ENCODE results near the gene DNAJC22. TPM values are rescaled to one million over a fixed set of nuclear protein-coding genes. Genes with fewer than 3 reads are reported as not detected.

DNAJC22 gene
- total and polyA plus RNA-seq, 9 of the 15 experiments (the other 6 are each of a cell fraction or from before 2014, with no cell fraction given), result 0.10 to 1.2 (median 0.47) TPM

DNA sequence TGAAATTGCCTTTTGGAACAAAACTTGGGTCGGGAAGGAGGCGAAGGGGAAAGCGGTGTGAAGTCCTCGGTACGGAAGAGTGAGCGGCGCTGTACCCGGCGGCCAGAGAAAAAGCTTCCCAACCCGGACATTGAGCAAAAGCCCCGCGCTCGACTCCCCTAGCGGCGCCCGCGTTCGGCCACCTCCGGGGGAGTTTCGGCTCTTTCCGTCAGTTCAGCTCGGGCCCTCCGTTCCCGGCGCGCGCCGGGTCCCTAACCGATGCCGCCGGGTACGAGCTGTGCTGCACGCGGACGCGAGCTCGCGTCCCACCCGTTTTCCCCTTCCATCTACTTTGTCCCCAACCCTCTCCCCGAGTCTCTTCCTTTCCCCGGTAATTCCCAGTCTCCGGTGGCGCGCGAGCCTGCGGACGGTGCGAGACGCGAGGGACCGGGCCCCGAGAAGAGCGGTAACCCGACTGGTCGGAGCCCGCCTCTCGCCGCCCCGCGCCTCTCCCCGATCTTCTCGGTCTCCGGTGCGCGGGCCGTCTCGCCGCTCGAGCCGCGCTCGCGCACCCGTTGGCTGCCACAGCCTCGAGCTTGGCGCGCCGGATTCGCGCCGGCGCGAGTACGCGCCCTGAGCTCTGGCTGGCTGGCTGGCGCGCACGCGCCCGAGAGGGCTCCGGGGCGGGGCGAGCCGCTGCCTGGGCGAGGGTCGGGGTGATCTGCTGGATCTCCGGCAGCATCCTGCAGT, 20.1 kb downstream of the DNAJC22 start (continued):
- TF ChIP-seq PHF8 (IDR thresholded peaks at IDR 0.05; ENCODE audit: borderline replicate concordance, low read length), result peak; percentile 96
- no peak for TF ChIP-seq ZNF184 (CRISPR knock-in tag; IDR thresholded peaks at IDR 0.05)
- TF ChIP-seq ZSCAN32 (CRISPR knock-in tag; IDR thresholded peaks at IDR 0.05), result no peak
- TF ChIP-seq SREBF2 (CRISPR knock-in tag; IDR thresholded peaks at IDR 0.05), result no peak
- TF ChIP-seq, protein P1, sequence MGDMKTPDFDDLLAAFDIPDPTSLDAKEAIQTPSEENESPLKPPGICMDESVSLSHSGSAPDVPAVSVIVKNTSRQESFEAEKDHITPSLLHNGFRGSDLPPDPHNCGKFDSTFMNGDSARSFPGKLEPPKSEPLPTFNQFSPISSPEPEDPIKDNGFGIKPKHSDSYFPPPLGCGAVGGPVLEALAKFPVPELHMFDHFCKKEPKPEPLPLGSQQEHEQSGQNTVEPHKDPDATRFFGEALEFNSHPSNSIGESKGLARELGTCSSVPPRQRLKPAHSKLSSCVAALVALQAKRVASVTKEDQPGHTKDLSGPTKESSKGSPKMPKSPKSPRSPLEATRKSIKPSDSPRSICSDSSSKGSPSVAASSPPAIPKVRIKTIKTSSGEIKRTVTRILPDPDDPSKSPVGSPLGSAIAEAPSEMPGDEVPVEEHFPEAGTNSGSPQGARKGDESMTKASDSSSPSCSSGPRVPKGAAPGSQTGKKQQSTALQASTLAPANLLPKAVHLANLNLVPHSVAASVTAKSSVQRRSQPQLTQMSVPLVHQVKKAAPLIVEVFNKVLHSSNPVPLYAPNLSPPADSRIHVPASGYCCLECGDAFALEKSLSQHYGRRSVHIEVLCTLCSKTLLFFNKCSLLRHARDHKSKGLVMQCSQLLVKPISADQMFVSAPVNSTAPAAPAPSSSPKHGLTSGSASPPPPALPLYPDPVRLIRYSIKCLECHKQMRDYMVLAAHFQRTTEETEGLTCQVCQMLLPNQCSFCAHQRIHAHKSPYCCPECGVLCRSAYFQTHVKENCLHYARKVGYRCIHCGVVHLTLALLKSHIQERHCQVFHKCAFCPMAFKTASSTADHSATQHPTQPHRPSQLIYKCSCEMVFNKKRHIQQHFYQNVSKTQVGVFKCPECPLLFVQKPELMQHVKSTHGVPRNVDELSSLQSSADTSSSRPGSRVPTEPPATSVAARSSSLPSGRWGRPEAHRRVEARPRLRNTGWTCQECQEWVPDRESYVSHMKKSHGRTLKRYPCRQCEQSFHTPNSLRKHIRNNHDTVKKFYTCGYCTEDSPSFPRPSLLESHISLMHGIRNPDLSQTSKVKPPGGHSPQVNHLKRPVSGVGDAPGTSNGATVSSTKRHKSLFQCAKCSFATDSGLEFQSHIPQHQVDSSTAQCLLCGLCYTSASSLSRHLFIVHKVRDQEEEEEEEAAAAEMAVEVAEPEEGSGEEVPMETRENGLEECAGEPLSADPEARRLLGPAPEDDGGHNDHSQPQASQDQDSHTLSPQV (IDR thresholded peaks at IDR 0.05), result 0 out of 2 replicates have a peak, but pooled peaks have one; percentile 54
- TF ChIP-seq, protein P2, sequence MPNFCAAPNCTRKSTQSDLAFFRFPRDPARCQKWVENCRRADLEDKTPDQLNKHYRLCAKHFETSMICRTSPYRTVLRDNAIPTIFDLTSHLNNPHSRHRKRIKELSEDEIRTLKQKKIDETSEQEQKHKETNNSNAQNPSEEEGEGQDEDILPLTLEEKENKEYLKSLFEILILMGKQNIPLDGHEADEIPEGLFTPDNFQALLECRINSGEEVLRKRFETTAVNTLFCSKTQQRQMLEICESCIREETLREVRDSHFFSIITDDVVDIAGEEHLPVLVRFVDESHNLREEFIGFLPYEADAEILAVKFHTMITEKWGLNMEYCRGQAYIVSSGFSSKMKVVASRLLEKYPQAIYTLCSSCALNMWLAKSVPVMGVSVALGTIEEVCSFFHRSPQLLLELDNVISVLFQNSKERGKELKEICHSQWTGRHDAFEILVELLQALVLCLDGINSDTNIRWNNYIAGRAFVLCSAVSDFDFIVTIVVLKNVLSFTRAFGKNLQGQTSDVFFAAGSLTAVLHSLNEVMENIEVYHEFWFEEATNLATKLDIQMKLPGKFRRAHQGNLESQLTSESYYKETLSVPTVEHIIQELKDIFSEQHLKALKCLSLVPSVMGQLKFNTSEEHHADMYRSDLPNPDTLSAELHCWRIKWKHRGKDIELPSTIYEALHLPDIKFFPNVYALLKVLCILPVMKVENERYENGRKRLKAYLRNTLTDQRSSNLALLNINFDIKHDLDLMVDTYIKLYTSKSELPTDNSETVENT (CRISPR knock-in tag; IDR thresholded peaks at IDR 0.05), result peak; percentile 71
- peak; percentile 91 for TF ChIP-seq SMAD4 (CRISPR knock-in tag; conservative IDR thresholded peaks at IDR 0.05)
- TF ChIP-seq HNRNPL (IDR thresholded peaks at IDR 0.05; ENCODE audit: low read depth, low read length), result peak; percentile 61; the same call in 1 of the 2 replicates
- TF ChIP-seq NFYB (IDR thresholded peaks at IDR 0.05; ENCODE audit: extremely low read depth, insufficient read length), result no peak
- TF ChIP-seq SOX6 (IDR thresholded peaks at IDR 0.05), result peak; percentile 33; the same call in 1 of the 2 replicates
- no peak for TF ChIP-seq RFX7 (CRISPR knock-in tag; IDR thresholded peaks at IDR 0.05)
- TF ChIP-seq KLF10 (CRISPR knock-in tag; IDR thresholded peaks at IDR 0.05), result no peak
- TF ChIP-seq, protein P3, sequence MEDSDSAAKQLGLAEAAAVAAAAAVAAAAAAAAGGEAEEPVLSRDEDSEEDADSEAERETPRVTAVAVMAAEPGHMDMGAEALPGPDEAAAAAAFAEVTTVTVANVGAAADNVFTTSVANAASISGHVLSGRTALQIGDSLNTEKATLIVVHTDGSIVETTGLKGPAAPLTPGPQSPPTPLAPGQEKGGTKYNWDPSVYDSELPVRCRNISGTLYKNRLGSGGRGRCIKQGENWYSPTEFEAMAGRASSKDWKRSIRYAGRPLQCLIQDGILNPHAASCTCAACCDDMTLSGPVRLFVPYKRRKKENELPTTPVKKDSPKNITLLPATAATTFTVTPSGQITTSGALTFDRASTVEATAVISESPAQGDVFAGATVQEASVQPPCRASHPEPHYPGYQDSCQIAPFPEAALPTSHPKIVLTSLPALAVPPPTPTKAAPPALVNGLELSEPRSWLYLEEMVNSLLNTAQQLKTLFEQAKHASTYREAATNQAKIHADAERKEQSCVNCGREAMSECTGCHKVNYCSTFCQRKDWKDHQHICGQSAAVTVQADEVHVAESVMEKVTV (CRISPR knock-in tag; IDR thresholded peaks at IDR 0.05), result peak; percentile 99
- TF ChIP-seq POLR2G (IDR thresholded peaks at IDR 0.05; ENCODE audit: low read depth, low read length), result peak; percentile 97
- no peak for TF ChIP-seq ZFP30 (CRISPR knock-in tag; IDR thresholded peaks at IDR 0.05; ENCODE audit: borderline replicate concordance)
- TF ChIP-seq MED1 (CRISPR knock-in tag; IDR thresholded peaks at IDR 0.05; ENCODE audit: borderline replicate concordance), result no peak
- TF ChIP-seq BRD4 (IDR thresholded peaks at IDR 0.05), result no peak; the same call in 1 of the 2 replicates
- no peak for TF ChIP-seq HNRNPUL1 (IDR thresholded peaks at IDR 0.05; ENCODE audit: low read length)
- no peak for TF ChIP-seq ZNF75A (CRISPR knock-in tag; IDR thresholded peaks at IDR 0.05)
- no peak for TF ChIP-seq NR2C1 (IDR thresholded peaks at IDR 0.05)
- TF ChIP-seq NR2C1 (tag; IDR thresholded peaks at IDR 0.05), result no peak
- TF ChIP-seq ZNF282 (CRISPR knock-in tag; IDR thresholded peaks at IDR 0.05), result no peak
